HepG2 (cell line): ENCODE data around the gene ATP8B2. TPM values are rescaled to one million over a fixed set of nuclear protein-coding genes. Genes with fewer than 3 reads are reported as not detected.

ENCODE experiments used
- ATAC-seq: fragments of 200-7000 bp; cut with Tn5 transposase; 3 replicates; pipeline ENCODE4 v1.9.1; 2020; ENCODE audit warnings: mild to moderate bottlenecking, moderate library complexity
- BruUV-seq: library from RNA; stranded (reverse); fragments of 400-500 nt; replicated peaks from 2 replicates; lab custom pipeline; 2021; lab: Mats Ljungman, UMichigan
- CTCF ChIA-PET: fragments of 300-600 bp; formaldehyde crosslinking; extraction: SDS; loops from one replicate; lab custom pipeline; 2021; ENCODE audit warnings: low total read pairs, inconsistent platforms, low intra/inter-chr PET ratio; lab: Yijun Ruan, JAX
- POLR2A ChIA-PET: fragments of 350-600 bp; sonication (Branson Sonifier 250); formaldehyde crosslinking; loops from one replicate; lab custom pipeline; 2020; ENCODE audit warnings: antibody characterized with exemption, inconsistent platforms; lab: Yijun Ruan, JAX
- DNase-seq: peaks from one replicate; pipeline ENCODE4 v3.0.0-alpha.2; 2015; ENCODE audit warnings: low spot score
- FAIRE-seq: peaks from 3 replicates; lab custom pipeline; 2011; peaks lifted over from hg19 to GRCh38; lab: Jason Lieb, UNC
- H2AFZ ChIP-seq: one replicate; pipeline ENCODE4 v1.6.1; 2011; ENCODE audit warnings: low read length, inconsistent platforms
- H3K27ac ChIP-seq: fragments of 300-600 bp; 3 replicates; pipeline ENCODE4 v1.8.0; 2011; ENCODE audit warnings: mixed run types, mild to moderate bottlenecking, mixed read lengths, low read length, inconsistent platforms; ENCODE audit not compliant: insufficient read depth; ENCODE audit errors: extremely low read length
- H3K27me3 ChIP-seq, 2 experiments: fragments of 200-600 bp in 1 of 2; 2 replicates in 1 of 2; 3 replicates in 1 of 2; pipeline versions ENCODE4 v1.6.0 to v1.8.0; 2011; ENCODE audit warnings: low read length in 2 of 2, mild to moderate bottlenecking in 2 of 2, moderate library complexity in 2 of 2, inconsistent platforms in 1 of 2; ENCODE audit not compliant: insufficient read depth in 2 of 2, control insufficient read depth in 1 of 2
- H3K36me3 ChIP-seq, 2 experiments: fragments of 200-600 bp in 1 of 2; replicated peaks in 1 of 2; 2 replicates in 1 of 2; 3 replicates in 1 of 2; pipeline versions ENCODE4 v1.5.1 to v1.8.0; 2011; ENCODE audit warnings: low read length in 2 of 2, inconsistent platforms in 1 of 2; ENCODE audit not compliant: insufficient read depth in 2 of 2, control insufficient read depth in 1 of 2
- H3K4me1 ChIP-seq: 2 replicates; pipeline ENCODE4 v1.5.1; 2012; ENCODE audit warnings: low read length, inconsistent platforms; ENCODE audit not compliant: insufficient read depth
- H3K4me2 ChIP-seq: 2 replicates; pipeline ENCODE4 v1.6.0; 2011; ENCODE audit warnings: low read depth, low read length, inconsistent platforms
- H3K4me3 ChIP-seq, 3 experiments: fragments of 200-600 bp in 1 of 3; sonication (generic), shearing (Covaris generic) in 1 of 3; replicated peaks in 1 of 3; 2 replicates each; pipeline ENCODE4 v1.5.1; 2011 to 2016; ENCODE audit warnings: low read length in 3 of 3, inconsistent platforms in 2 of 3, low read depth in 2 of 3, mild to moderate bottlenecking in 2 of 3, control low read depth in 1 of 3, mixed read lengths in 1 of 3; ENCODE audit not compliant: insufficient read depth in 1 of 3
- H3K79me2 ChIP-seq: one replicate; pipeline ENCODE4 v1.6.1; 2011; ENCODE audit warnings: low read length, inconsistent platforms; ENCODE audit not compliant: insufficient read depth
- H3K9ac ChIP-seq: 2 replicates; pipeline ENCODE4 v1.6.0; 2011; ENCODE audit warnings: mild to moderate bottlenecking, low read depth, low read length, inconsistent platforms; ENCODE audit not compliant: insufficient read depth
- H3K9me3 ChIP-seq: 2 replicates; pipeline ENCODE4 v1.5.1; 2012; ENCODE audit warnings: mild to moderate bottlenecking, low read length
- H4K20me1 ChIP-seq: 2 replicates; pipeline ENCODE4 v1.6.0; 2011; ENCODE audit warnings: inconsistent platforms, mild to moderate bottlenecking, low read length, moderate library complexity; ENCODE audit not compliant: insufficient read depth
- BRD4 ChIP-seq: sonication (generic); formaldehyde crosslinking; IDR thresholded peaks from 2 replicates; pipeline ENCODE4 v1.4.0; 2020; ENCODE audit warnings: missing genetic modification reagents
- ISL2 ChIP-seq: sonication (generic); formaldehyde crosslinking; IDR thresholded peaks from 2 replicates; pipeline ENCODE4 v1.5.0; 2020; ENCODE audit warnings: missing genetic modification reagents
- MEF2D ChIP-seq: sonication (generic); formaldehyde crosslinking; IDR thresholded peaks from 2 replicates; pipeline ENCODE4 v1.5.1; 2020; ENCODE audit warnings: mild to moderate bottlenecking, missing genetic modification reagents
- MTA1 ChIP-seq: sonication (generic); formaldehyde crosslinking; IDR thresholded peaks from 2 replicates; pipeline ENCODE4 v1.4.0; 2020; ENCODE audit warnings: missing genetic modification reagents, mild to moderate bottlenecking, borderline replicate concordance
- NCOA2 ChIP-seq: sonication (generic); formaldehyde crosslinking; IDR thresholded peaks from 2 replicates; pipeline ENCODE4 v1.8.0; 2022; ENCODE audit warnings: inconsistent platforms
- NFATC3 ChIP-seq: sonication (generic); formaldehyde crosslinking; IDR thresholded peaks from 2 replicates; pipeline ENCODE4 v1.5.1; 2020; ENCODE audit warnings: mild to moderate bottlenecking, missing genetic modification reagents
- NRL ChIP-seq: sonication (generic); formaldehyde crosslinking; IDR thresholded peaks from 2 replicates; pipeline ENCODE4 v1.5.0; 2020; ENCODE audit warnings: missing genetic modification reagents, mild to moderate bottlenecking, moderate library complexity, borderline replicate concordance
- RFX5 ChIP-seq: IDR thresholded peaks from 2 replicates; pipeline ENCODE4 v1.6.1; 2011; ENCODE audit warnings: low read depth, low read length, improper control_type of control experiment
- SCMH1 ChIP-seq: sonication (generic); formaldehyde crosslinking; IDR thresholded peaks from 2 replicates; pipeline ENCODE4 v1.9.0; 2021; ENCODE audit warnings: missing genetic modification reagents, mild to moderate bottlenecking, borderline replicate concordance
- SOX6 ChIP-seq, 2 experiments: fragments of 450-650 bp in 1 of 2; sonication (generic) in 1 of 2; formaldehyde crosslinking in 1 of 2; IDR thresholded peaks; 2 replicates each; pipeline versions ENCODE4 v1.4.0 to v1.6.1; 2017 to 2020; ENCODE audit warnings: antibody characterized with exemption in 1 of 2, mild to moderate bottlenecking in 1 of 2, missing genetic modification reagents in 1 of 2
- TAF15 ChIP-seq: fragments of 200-400 bp; formaldehyde crosslinking; IDR thresholded peaks from one replicate; pipeline ENCODE4 v1.6.1; 2018; ENCODE audit warnings: mild to moderate bottlenecking, low read depth, low read length; ENCODE audit not compliant: poor library complexity, severe bottlenecking
- TOPORS ChIP-seq: sonication (generic); formaldehyde crosslinking; IDR thresholded peaks from 2 replicates; pipeline ENCODE4 v1.8.0; 2023; ENCODE audit warnings: mild to moderate bottlenecking, missing genetic modification reagents
- ZKSCAN8 ChIP-seq: IDR thresholded peaks from 2 replicates; pipeline ENCODE4 v1.6.1; 2016; ENCODE audit warnings: borderline replicate concordance, missing genetic modification reagents, missing compliant biosample characterization
- ZNF263 ChIP-seq: sonication (generic); formaldehyde crosslinking; IDR thresholded peaks from 2 replicates; pipeline ENCODE4 v1.4.0; 2020; ENCODE audit warnings: missing genetic modification reagents
- WGBS: methylation state at CpG from one replicate; pipeline ENCODE4 v1.1.6; 2017; ENCODE audit warnings: low lambda C conversion rate; 5-methylcytosine and 5-hydroxymethylcytosine counted together
- in situ Hi-C: cut with HindIII; loops from 2 replicates; pipeline ENCODE4 v1.10.0; 2017; ENCODE audit warnings: low pct_unique_long_range_greater_than_20kb; ENCODE audit not compliant: extremely low pct_ligation_motif_present
- intact Hi-C: fragments of 100-400 bp; cut with micrococcal nuclease; formaldehyde crosslinking; loops from one replicate; pipeline ENCODE4 v1.10.0; 2022; ENCODE audit not compliant: unreplicated experiment
- polyA plus RNA-seq, 8 experiments: library from polyadenylated mRNA; depleted of rRNA in 3 of 8; stranded (reverse) in 7 of 8; unstranded in 1 of 8; fragments of >200 nt; fragmentation: Illumina TruSeq in 4 of 8; extraction: Trizol in 4 of 8; gene quantifications; 2 replicates each; pipeline versions ENCODE4 v1.2.1 to v1.2.3, GENCODE V29; 2011 to 2016; ENCODE audit warnings: low read depth in 4 of 8, missing spikeins in 1 of 8, mixed read lengths in 1 of 8; ENCODE audit not compliant: insufficient read depth in 1 of 8
- total RNA-seq, 5 experiments: library from RNA; depleted of rRNA; stranded (reverse); fragments of >200 nt; fragmentation: Illumina TruSeq; extraction: Trizol; gene quantifications; 2 replicates each; pipeline ENCODE4 v1.2.3, GENCODE V29; 2016; ENCODE audit warnings: low read depth in 1 of 5
- TF ChIP-seq, protein P1 (sequence below), 2 experiments: sonication (generic) in 1 of 2; formaldehyde crosslinking in 1 of 2; IDR thresholded peaks; 2 replicates each; pipeline versions ENCODE4 v1.4.0 to v1.6.1; 2018 to 2020; ENCODE audit warnings: missing genetic modification reagents in 2 of 2, borderline replicate concordance in 1 of 2, low read depth in 1 of 2, mild to moderate bottlenecking in 1 of 2, missing biosample characterization in 1 of 2
- TF ChIP-seq, protein P2 (sequence below): sonication (generic); formaldehyde crosslinking; IDR thresholded peaks from 2 replicates; pipeline ENCODE4 v1.8.0; 2023; ENCODE audit warnings: mild to moderate bottlenecking, missing genetic modification reagents

ATP8B2 gene
- total and polyA plus RNA-seq, 2 of the 13 experiments (the other 11 are each of a cell fraction or from before 2014, with no cell fraction given) = 20.4 to 39.3 TPM

DNA sequence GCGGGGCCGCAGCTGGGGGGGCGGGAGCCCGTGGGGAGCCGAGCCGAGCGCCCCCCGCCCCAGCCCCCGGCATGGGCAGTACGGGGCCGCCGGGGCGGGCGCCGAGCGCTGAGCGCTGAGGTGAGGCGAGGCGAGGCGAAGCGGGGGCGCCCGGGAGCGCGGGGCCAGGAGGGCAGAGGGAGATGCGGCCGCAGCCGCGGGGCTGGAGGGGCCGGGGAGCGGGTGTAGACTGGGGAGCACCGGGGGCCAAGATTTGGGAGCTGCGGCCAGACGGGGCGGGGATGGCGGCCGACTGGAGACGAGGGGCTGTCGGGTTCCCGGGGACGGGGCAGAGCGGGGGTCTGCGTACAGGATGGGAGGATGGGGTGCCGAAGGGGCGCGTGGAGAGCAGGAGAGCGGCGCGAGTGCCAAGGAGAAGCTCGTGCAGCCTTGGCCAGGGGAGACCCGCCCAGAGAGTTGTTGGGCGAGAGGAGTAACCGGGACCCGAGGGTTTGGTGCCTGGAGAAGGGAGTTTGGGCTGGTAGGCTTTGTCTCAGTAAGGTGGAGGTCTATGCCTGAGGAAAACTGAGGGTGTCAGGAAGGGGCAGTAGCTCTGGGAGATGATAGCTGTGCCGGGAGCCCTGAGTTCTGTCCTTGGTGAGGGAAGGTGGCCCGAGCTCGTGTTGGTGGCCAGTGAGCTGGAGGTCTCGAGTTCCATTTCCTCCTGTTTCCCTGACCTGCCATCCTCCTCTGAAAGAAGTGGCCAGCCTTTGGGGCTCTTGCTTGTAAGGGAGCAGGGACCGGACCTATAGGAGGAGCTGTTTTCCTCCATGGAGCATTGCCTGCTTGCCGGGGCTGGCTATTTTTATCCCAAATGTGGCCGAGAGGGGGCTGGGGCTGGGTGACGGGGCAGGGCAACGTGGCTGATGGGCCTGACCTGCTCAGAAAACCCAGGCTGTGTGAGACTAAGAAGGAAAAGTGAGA lies 539 bp downstream of the ATP8B2 start (continued):
- TF ChIP-seq, protein P1, sequence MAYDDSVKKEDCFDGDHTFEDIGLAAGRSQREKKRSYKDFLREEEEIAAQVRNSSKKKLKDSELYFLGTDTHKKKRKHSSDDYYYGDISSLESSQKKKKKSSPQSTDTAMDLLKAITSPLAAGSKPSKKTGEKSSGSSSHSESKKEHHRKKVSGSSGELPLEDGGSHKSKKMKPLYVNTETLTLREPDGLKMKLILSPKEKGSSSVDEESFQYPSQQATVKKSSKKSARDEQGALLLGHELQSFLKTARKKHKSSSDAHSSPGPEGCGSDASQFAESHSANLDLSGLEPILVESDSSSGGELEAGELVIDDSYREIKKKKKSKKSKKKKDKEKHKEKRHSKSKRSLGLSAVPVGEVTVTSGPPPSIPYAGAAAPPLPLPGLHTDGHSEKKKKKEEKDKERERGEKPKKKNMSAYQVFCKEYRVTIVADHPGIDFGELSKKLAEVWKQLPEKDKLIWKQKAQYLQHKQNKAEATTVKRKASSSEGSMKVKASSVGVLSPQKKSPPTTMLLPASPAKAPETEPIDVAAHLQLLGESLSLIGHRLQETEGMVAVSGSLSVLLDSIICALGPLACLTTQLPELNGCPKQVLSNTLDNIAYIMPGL (CRISPR knock-in tag; IDR thresholded peaks at IDR 0.05; ENCODE audit: borderline replicate concordance in 1 of 2, low read depth in 1 of 2) = peak; percentile 79 to 82
- TF ChIP-seq BRD4 (CRISPR knock-in tag) = no peak
- 0 out of 2 replicates have a peak, but pooled peaks have one; percentile 21 for TF ChIP-seq MTA1 (CRISPR knock-in tag)
- peak; percentile 6; the same call in 1 of the 2 replicates for TF ChIP-seq ZNF263
- no peak for TF ChIP-seq SOX6 (IDR thresholded peaks at IDR 0.05)
- peak; percentile 18; the same call in 1 of the 2 replicates for TF ChIP-seq SOX6 (CRISPR knock-in tag; IDR thresholded peaks at IDR 0.05)
- TF ChIP-seq, all 625 proteins: peak for 62

- H3K4me1 ChIP-seq = peaks cover 25% of the 10 kb centered on the region
- peak overlapping the region; percentile 77 to 88 (median 79); a peak in 5 of 6 replicates for H3K4me3 ChIP-seq
- H3K4me2 ChIP-seq = peak overlapping the region; percentile 98
- no peak for DNase-seq
- H3K9ac ChIP-seq = peak overlapping the region; percentile 69
- no peak for FAIRE-seq
- intact Hi-C loops (loop anchor here (1.0 kb wide), 1 partner anchor 8 kb away; no protein-coding TSS in a partner anchor), in situ Hi-C loops (no loop called here)
- WGBS = 86% methylated on average over 6 of the region's 6 CpGs
- TSS peak; percentile 58 for BruUV-seq
- peaks cover 4 to 17% of the 10 kb centered on the region in 2 experiments for H3K36me3 ChIP-seq
- peaks cover 9% of the 10 kb centered on the region for H3K79me2 ChIP-seq
- no peaks in the 10 kb centered on the region for H3K9me3 ChIP-seq
- peak overlapping the region; percentile 54 for H3K27ac ChIP-seq
- peaks cover 7 to 9% of the 10 kb centered on the region in 2 experiments; a peak in 3 of 5 replicates for H3K27me3 ChIP-seq
- ATAC-seq = no peak
- POLR2A ChIA-PET = interaction anchor here (0.5 to 3.6 kb wide), 10 partner anchors 8 to 336 kb away, joined by 3 to 126 read pairs (median 4); partner anchors contain the start of genes RPS27 and UBAP2L
- no peaks in the 10 kb centered on the region for H4K20me1 ChIP-seq
- CTCF ChIA-PET = interaction anchor here (0.6 to 4.4 kb wide), 3 partner anchors 9 to 115 kb away, joined by 3 to 100 read pairs (median 4); no protein-coding TSS in a partner anchor
- H2AFZ ChIP-seq = no peak overlapping the region
- TF ChIP-seq NCOA2 (CRISPR knock-in tag) (no peak), NFATC3 (CRISPR knock-in tag) (no peak), NRL (CRISPR knock-in tag) (no peak), ZKSCAN8 (CRISPR knock-in tag) (0 out of 2 replicates have a peak, but pooled peaks have one; percentile 7), TOPORS (CRISPR knock-in tag) (no peak), RFX5 (no peak), ISL2 (no peak), TAF15 (no peak), MEF2D (CRISPR knock-in tag) (0 out of 2 replicates have a peak, but pooled peaks have one; percentile 5), SCMH1 (CRISPR knock-in tag) (no peak)
- TF ChIP-seq, protein P2, sequence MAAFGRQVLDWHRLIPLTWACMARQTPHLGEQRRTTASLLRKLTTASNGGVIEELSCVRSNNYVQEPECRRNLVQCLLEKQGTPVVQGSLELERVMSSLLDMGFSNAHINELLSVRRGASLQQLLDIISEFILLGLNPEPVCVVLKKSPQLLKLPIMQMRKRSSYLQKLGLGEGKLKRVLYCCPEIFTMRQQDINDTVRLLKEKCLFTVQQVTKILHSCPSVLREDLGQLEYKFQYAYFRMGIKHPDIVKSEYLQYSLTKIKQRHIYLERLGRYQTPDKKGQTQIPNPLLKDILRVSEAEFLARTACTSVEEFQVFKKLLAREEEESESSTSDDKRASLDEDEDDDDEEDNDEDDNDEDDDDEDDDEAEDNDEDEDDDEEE (CRISPR knock-in tag) = 0 out of 2 replicates have a peak, but pooled peaks have one; percentile 14
These were observed 1.5 kb downstream of the ATP8B2 start for GRCh38 chr1:154326546-154327465.
